HepG2 (cell line): ENCODE measurements around the gene NDC80. TPM values are rescaled to one million over a fixed set of nuclear protein-coding genes. Genes with fewer than 3 reads are reported as not detected.

Experiments used
- ATAC-seq: fragments of 200-7000 bp; cut with Tn5 transposase; 3 replicates; pipeline ENCODE4 v1.9.1; 2020; ENCODE audit warnings: mild to moderate bottlenecking, moderate library complexity
- BruUV-seq: library from RNA; stranded (reverse); fragments of 400-500 nt; replicated peaks from 2 replicates; lab custom pipeline; 2021; lab: Mats Ljungman, UMichigan
- CTCF ChIA-PET: fragments of 300-600 bp; formaldehyde crosslinking; extraction: SDS; loops from one replicate; lab custom pipeline; 2021; ENCODE audit warnings: low total read pairs, inconsistent platforms, low intra/inter-chr PET ratio; lab: Yijun Ruan, JAX
- POLR2A ChIA-PET: fragments of 350-600 bp; sonication (Branson Sonifier 250); formaldehyde crosslinking; loops from one replicate; lab custom pipeline; 2020; ENCODE audit warnings: antibody characterized with exemption, inconsistent platforms; lab: Yijun Ruan, JAX
- DNase-seq: peaks from one replicate; pipeline ENCODE4 v3.0.0-alpha.2; 2015; ENCODE audit warnings: low spot score
- FAIRE-seq: peaks from 3 replicates; lab custom pipeline; 2011; peaks lifted over from hg19 to GRCh38; lab: Jason Lieb, UNC
- H2AFZ ChIP-seq: one replicate; pipeline ENCODE4 v1.6.1; 2011; ENCODE audit warnings: low read length, inconsistent platforms
- H3K27ac ChIP-seq: fragments of 300-600 bp; 3 replicates; pipeline ENCODE4 v1.8.0; 2011; ENCODE audit warnings: mixed run types, mild to moderate bottlenecking, mixed read lengths, low read length, inconsistent platforms; ENCODE audit not compliant: insufficient read depth; ENCODE audit errors: extremely low read length
- H3K27me3 ChIP-seq, 2 experiments: fragments of 200-600 bp in 1 of 2; 2 replicates in 1 of 2; 3 replicates in 1 of 2; pipeline versions ENCODE4 v1.6.0 to v1.8.0; 2011; ENCODE audit warnings: low read length in 2 of 2, mild to moderate bottlenecking in 2 of 2, moderate library complexity in 2 of 2, inconsistent platforms in 1 of 2; ENCODE audit not compliant: insufficient read depth in 2 of 2, control insufficient read depth in 1 of 2
- H3K36me3 ChIP-seq, 2 experiments: fragments of 200-600 bp in 1 of 2; replicated peaks in 1 of 2; 2 replicates in 1 of 2; 3 replicates in 1 of 2; pipeline versions ENCODE4 v1.5.1 to v1.8.0; 2011; ENCODE audit warnings: low read length in 2 of 2, inconsistent platforms in 1 of 2; ENCODE audit not compliant: insufficient read depth in 2 of 2, control insufficient read depth in 1 of 2
- H3K4me1 ChIP-seq: 2 replicates; pipeline ENCODE4 v1.5.1; 2012; ENCODE audit warnings: low read length, inconsistent platforms; ENCODE audit not compliant: insufficient read depth
- H3K4me2 ChIP-seq: 2 replicates; pipeline ENCODE4 v1.6.0; 2011; ENCODE audit warnings: low read depth, low read length, inconsistent platforms
- H3K4me3 ChIP-seq, 3 experiments: fragments of 200-600 bp in 1 of 3; sonication (generic), shearing (Covaris generic) in 1 of 3; replicated peaks in 1 of 3; 2 replicates each; pipeline ENCODE4 v1.5.1; 2011 to 2016; ENCODE audit warnings: low read length in 3 of 3, inconsistent platforms in 2 of 3, low read depth in 2 of 3, mild to moderate bottlenecking in 2 of 3, control low read depth in 1 of 3, mixed read lengths in 1 of 3; ENCODE audit not compliant: insufficient read depth in 1 of 3
- H3K79me2 ChIP-seq: one replicate; pipeline ENCODE4 v1.6.1; 2011; ENCODE audit warnings: low read length, inconsistent platforms; ENCODE audit not compliant: insufficient read depth
- H3K9ac ChIP-seq: 2 replicates; pipeline ENCODE4 v1.6.0; 2011; ENCODE audit warnings: mild to moderate bottlenecking, low read depth, low read length, inconsistent platforms; ENCODE audit not compliant: insufficient read depth
- H3K9me3 ChIP-seq: 2 replicates; pipeline ENCODE4 v1.5.1; 2012; ENCODE audit warnings: mild to moderate bottlenecking, low read length
- H4K20me1 ChIP-seq: 2 replicates; pipeline ENCODE4 v1.6.0; 2011; ENCODE audit warnings: inconsistent platforms, mild to moderate bottlenecking, low read length, moderate library complexity; ENCODE audit not compliant: insufficient read depth
- ATF7 ChIP-seq, 2 experiments: fragments of 450-650 bp in 1 of 2; sonication (generic) in 1 of 2; formaldehyde crosslinking in 1 of 2; IDR thresholded peaks; 2 replicates each; pipeline versions ENCODE4 v1.4.0 to v1.6.1; 2016 to 2020; ENCODE audit warnings: antibody characterized with exemption in 1 of 2, mild to moderate bottlenecking in 1 of 2, missing genetic modification reagents in 1 of 2
- MIER3 ChIP-seq: IDR thresholded peaks from 2 replicates; pipeline ENCODE4 v1.6.1; 2016; ENCODE audit warnings: missing compliant biosample characterization, borderline replicate concordance
- NFE2L1 ChIP-seq: sonication (generic); formaldehyde crosslinking; IDR thresholded peaks from 2 replicates; pipeline ENCODE4 v1.4.0; 2020; ENCODE audit warnings: missing genetic modification reagents, mild to moderate bottlenecking, borderline replicate concordance
- PITX1 ChIP-seq: sonication (generic); formaldehyde crosslinking; IDR thresholded peaks from 2 replicates; pipeline ENCODE4 v1.5.1; 2020; ENCODE audit warnings: mild to moderate bottlenecking, missing genetic modification reagents
- TARDBP ChIP-seq: sonication (generic); formaldehyde crosslinking; IDR thresholded peaks from 2 replicates; pipeline ENCODE4 v1.8.0; 2022; ENCODE audit warnings: mild to moderate bottlenecking, missing genetic modification reagents
- ZFP91 ChIP-seq: sonication (generic); formaldehyde crosslinking; IDR thresholded peaks from 2 replicates; pipeline ENCODE4 v1.9.0; 2022; ENCODE audit warnings: missing genetic modification reagents, mild to moderate bottlenecking, borderline replicate concordance
- ZNF253 ChIP-seq: sonication (generic); formaldehyde crosslinking; IDR thresholded peaks from 2 replicates; pipeline ENCODE4 v1.8.0; 2022; ENCODE audit warnings: mild to moderate bottlenecking, missing genetic modification reagents, borderline replicate concordance
- ZNF7 ChIP-seq: IDR thresholded peaks from 2 replicates; pipeline ENCODE4 v1.6.1; 2016; ENCODE audit warnings: missing biosample characterization, missing genetic modification reagents
- ZNF781 ChIP-seq: sonication (generic); formaldehyde crosslinking; IDR thresholded peaks from 2 replicates; pipeline ENCODE4 v1.5.1; 2020; ENCODE audit warnings: borderline replicate concordance, mild to moderate bottlenecking, missing genetic modification reagents; ENCODE audit errors: not compliant biosample characterization
- WGBS: methylation state at CpG from one replicate; pipeline ENCODE4 v1.1.6; 2017; ENCODE audit warnings: low lambda C conversion rate; 5-methylcytosine and 5-hydroxymethylcytosine counted together
- in situ Hi-C: cut with HindIII; loops from 2 replicates; pipeline ENCODE4 v1.10.0; 2017; ENCODE audit warnings: low pct_unique_long_range_greater_than_20kb; ENCODE audit not compliant: extremely low pct_ligation_motif_present
- intact Hi-C: fragments of 100-400 bp; cut with micrococcal nuclease; formaldehyde crosslinking; loops from one replicate; pipeline ENCODE4 v1.10.0; 2022; ENCODE audit not compliant: unreplicated experiment
- polyA plus RNA-seq, 8 experiments: library from polyadenylated mRNA; depleted of rRNA in 3 of 8; stranded (reverse) in 7 of 8; unstranded in 1 of 8; fragments of >200 nt; fragmentation: Illumina TruSeq in 4 of 8; extraction: Trizol in 4 of 8; gene quantifications; 2 replicates each; pipeline versions ENCODE4 v1.2.1 to v1.2.3, GENCODE V29; 2011 to 2016; ENCODE audit warnings: low read depth in 4 of 8, missing spikeins in 1 of 8, mixed read lengths in 1 of 8; ENCODE audit not compliant: insufficient read depth in 1 of 8
- total RNA-seq, 5 experiments: library from RNA; depleted of rRNA; stranded (reverse); fragments of >200 nt; fragmentation: Illumina TruSeq; extraction: Trizol; gene quantifications; 2 replicates each; pipeline ENCODE4 v1.2.3, GENCODE V29; 2016; ENCODE audit warnings: low read depth in 1 of 5
- TF ChIP-seq, protein P1 (sequence below): sonication (generic); formaldehyde crosslinking; IDR thresholded peaks from 2 replicates; pipeline ENCODE4 v1.4.0; 2020; ENCODE audit warnings: missing genetic modification reagents, low read depth, mild to moderate bottlenecking, borderline replicate concordance
- TF ChIP-seq, protein P2 (sequence below): sonication (generic); formaldehyde crosslinking; IDR thresholded peaks from 2 replicates; pipeline ENCODE4 v1.4.0; 2020; ENCODE audit warnings: missing genetic modification reagents
- TF ChIP-seq, protein P3 (sequence below): sonication (generic); formaldehyde crosslinking; IDR thresholded peaks from 2 replicates; pipeline ENCODE4 v1.5.0; 2020; ENCODE audit warnings: missing genetic modification reagents

Gene NDC80
- total and polyA plus RNA-seq, 2 of the 13 experiments (the other 11 are each of a cell fraction or from before 2014, with no cell fraction given) = 9.6 to 33.0 TPM

- FAIRE-seq (no peak), DNase-seq (no peak), ATAC-seq (no peak)
- no TSS peak for BruUV-seq
- no peak overlapping the region for H2AFZ ChIP-seq
- TF ChIP-seq, protein P1, sequence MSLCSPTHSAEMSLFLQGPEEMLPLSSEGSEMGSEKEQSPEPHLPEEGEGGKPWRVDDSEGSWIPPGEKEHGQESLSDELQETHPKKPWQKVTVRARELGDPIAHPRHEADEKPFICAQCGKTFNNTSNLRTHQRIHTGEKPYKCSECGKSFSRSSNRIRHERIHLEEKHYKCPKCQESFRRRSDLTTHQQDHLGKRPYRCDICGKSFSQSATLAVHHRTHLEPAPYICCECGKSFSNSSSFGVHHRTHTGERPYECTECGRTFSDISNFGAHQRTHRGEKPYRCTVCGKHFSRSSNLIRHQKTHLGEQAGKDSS (CRISPR knock-in tag) = no peak
- TF ChIP-seq ATF7 (IDR thresholded peaks at IDR 0.05) (peak; percentile 86), ATF7 (CRISPR knock-in tag; IDR thresholded peaks at IDR 0.05) (no peak)
- no peaks in the 10 kb centered on the region for H3K79me2 ChIP-seq
- CTCF ChIA-PET = no interaction called here
- no peak overlapping the region for H3K4me3 ChIP-seq
- no peaks in the 10 kb centered on the region for H3K9me3 ChIP-seq
- H3K27ac ChIP-seq = no peak overlapping the region
- 34% methylated on average over 2 of the region's 2 CpGs for WGBS
- intact Hi-C loops = no loop called here
- in situ Hi-C loops = no loop called here
- no peak overlapping the region for H3K9ac ChIP-seq
- H3K27me3 ChIP-seq = peaks cover 1 to 5% of the 10 kb centered on the region in 2 experiments; a peak in 2 of 5 replicates
- H3K4me1 ChIP-seq = no peaks in the 10 kb centered on the region
- H3K4me2 ChIP-seq = no peak overlapping the region
- H4K20me1 ChIP-seq = no peaks in the 10 kb centered on the region
- no peaks in the 10 kb centered on the region for H3K36me3 ChIP-seq
- POLR2A ChIA-PET = no interaction called here
Observed at GRCh38 chr18:2629003-2629402, 57.6 kb downstream of the NDC80 start.

DNA sequence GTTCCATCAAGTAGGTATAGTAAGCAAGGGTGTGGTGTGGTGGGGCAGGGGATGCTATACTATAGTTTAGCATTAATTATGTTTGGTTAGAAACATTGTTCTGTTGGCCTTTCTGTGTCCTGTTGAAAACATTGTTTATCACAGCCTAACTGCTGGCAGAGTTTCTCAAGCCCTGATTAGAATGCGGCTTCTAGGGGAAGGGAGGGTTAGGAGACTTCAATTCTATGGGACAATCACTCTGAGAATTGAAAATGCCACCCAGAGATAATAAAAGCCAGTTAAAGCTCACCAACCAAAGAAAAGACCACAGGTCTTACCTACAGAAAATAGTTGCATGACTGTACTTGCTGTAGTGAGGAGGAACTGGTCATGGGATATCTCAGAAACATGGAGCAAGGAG is 64.2 kb downstream of the NDC80 start:
- FAIRE-seq = no peak
- Histone ChIP-seq H3K9ac (no peak overlapping the region), H4K20me1 (no peaks in the 10 kb centered on the region), H3K79me2 (no peaks in the 10 kb centered on the region), H3K4me1 (peaks cover 16% of the 10 kb centered on the region; the same call in 1 of the 2 replicates), H3K27ac (no peak overlapping the region), H2AFZ (no peak overlapping the region), H3K4me2 (no peak overlapping the region), H3K36me3 (no peaks in the 10 kb centered on the region), H3K9me3 (no peaks in the 10 kb centered on the region), H3K27me3 (peaks cover 0 to 22% of the 10 kb centered on the region in 2 experiments; a peak in 1 of 5 replicates), H3K4me3 (no peak overlapping the region)
- CTCF ChIA-PET = no interaction called here
- DNase-seq = no peak
- 94% methylated on average over 1 of the region's 1 CpG for WGBS
- intact Hi-C loops = no loop called here
- in situ Hi-C loops = no loop called here
- no TSS peak for BruUV-seq
- no peak for ATAC-seq
- POLR2A ChIA-PET = no interaction called here
- TF ChIP-seq TARDBP (CRISPR knock-in tag) (no peak), MIER3 (CRISPR knock-in tag) (no peak), ZFP91 (CRISPR knock-in tag) (no peak), ZNF781 (no peak), PITX1 (CRISPR knock-in tag) (no peak), ZNF7 (CRISPR knock-in tag) (no peak), NFE2L1 (no peak), ZNF253 (CRISPR knock-in tag) (no peak)
- TF ChIP-seq, protein P2, sequence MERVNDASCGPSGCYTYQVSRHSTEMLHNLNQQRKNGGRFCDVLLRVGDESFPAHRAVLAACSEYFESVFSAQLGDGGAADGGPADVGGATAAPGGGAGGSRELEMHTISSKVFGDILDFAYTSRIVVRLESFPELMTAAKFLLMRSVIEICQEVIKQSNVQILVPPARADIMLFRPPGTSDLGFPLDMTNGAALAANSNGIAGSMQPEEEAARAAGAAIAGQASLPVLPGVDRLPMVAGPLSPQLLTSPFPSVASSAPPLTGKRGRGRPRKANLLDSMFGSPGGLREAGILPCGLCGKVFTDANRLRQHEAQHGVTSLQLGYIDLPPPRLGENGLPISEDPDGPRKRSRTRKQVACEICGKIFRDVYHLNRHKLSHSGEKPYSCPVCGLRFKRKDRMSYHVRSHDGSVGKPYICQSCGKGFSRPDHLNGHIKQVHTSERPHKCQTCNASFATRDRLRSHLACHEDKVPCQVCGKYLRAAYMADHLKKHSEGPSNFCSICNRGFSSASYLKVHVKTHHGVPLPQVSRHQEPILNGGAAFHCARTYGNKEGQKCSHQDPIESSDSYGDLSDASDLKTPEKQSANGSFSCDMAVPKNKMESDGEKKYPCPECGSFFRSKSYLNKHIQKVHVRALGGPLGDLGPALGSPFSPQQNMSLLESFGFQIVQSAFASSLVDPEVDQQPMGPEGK (CRISPR knock-in tag) = no peak
- TF ChIP-seq, protein P3, sequence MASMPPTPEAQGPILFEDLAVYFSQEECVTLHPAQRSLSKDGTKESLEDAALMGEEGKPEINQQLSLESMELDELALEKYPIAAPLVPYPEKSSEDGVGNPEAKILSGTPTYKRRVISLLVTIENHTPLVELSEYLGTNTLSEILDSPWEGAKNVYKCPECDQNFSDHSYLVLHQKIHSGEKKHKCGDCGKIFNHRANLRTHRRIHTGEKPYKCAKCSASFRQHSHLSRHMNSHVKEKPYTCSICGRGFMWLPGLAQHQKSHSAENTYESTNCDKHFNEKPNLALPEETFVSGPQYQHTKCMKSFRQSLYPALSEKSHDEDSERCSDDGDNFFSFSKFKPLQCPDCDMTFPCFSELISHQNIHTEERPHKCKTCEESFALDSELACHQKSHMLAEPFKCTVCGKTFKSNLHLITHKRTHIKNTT (CRISPR knock-in tag) = no peak
